ENCODE data around the gene GNAQ.

GNAQ gene

GRCh38 chr9:77726814-77727213 lies 304.8 kb downstream of the GNAQ start:
- H3K27ac ChIP-seq (ENCODE audit: low read depth, low read length), result no peak overlapping the region

GRCh38 chr9:77726289-77726688 lies 305.3 kb downstream of the GNAQ start:
- H3K9me3 ChIP-seq (ENCODE audit: control insufficient read depth, insufficient read depth, low read length), result no peaks in the 10 kb centered on the region
- TF ChIP-seq CTCF (IDR thresholded peaks at IDR 0.05; ENCODE audit: low read depth, low read length, poor library complexity, severe bottlenecking) (no peak), EZH2phosphoT487 (IDR thresholded peaks at IDR 0.05; ENCODE audit: borderline replicate concordance, low read length) (no peak)
- no peak overlapping the region for H3K27ac ChIP-seq (ENCODE audit: low read depth, low read length)
- no peaks in the 10 kb centered on the region for H3K9me2 ChIP-seq (replicated peaks; ENCODE audit: control insufficient read depth, low read length)
- no peaks in the 10 kb centered on the region for H3K79me2 ChIP-seq (ENCODE audit: control insufficient read depth, low read length)
- no peaks in the 10 kb centered on the region for H3K36me3 ChIP-seq (ENCODE audit: control insufficient read depth, low read length)
- H3K27me3 ChIP-seq (ENCODE audit: control insufficient read depth, low read length), result no peaks in the 10 kb centered on the region
- no peaks in the 10 kb centered on the region for H4K20me1 ChIP-seq (ENCODE audit: control insufficient read depth, insufficient read depth, low read depth, low read length)
- H3K4me1 ChIP-seq (ENCODE audit: control insufficient read depth, low read length), result no peaks in the 10 kb centered on the region
- H3K4me2 ChIP-seq (ENCODE audit: low read length), result no peak overlapping the region
- H3F3A ChIP-seq (ENCODE audit: control insufficient read depth, insufficient read depth), result no peaks in the 10 kb centered on the region
- H3K4me3 ChIP-seq (ENCODE audit: low read length), result no peak overlapping the region

More at GRCh38 chr9:77726814-77727213, 304.8 kb downstream of the GNAQ start:
- no peaks in the 10 kb centered on the region for H4K20me1 ChIP-seq (ENCODE audit: control insufficient read depth, insufficient read depth, low read depth, low read length)
- H3K4me2 ChIP-seq (ENCODE audit: low read length), result no peak overlapping the region
- no peak for TF ChIP-seq CTCF (IDR thresholded peaks at IDR 0.05; ENCODE audit: low read depth, low read length, poor library complexity, severe bottlenecking)
- TF ChIP-seq EZH2phosphoT487 (IDR thresholded peaks at IDR 0.05; ENCODE audit: borderline replicate concordance, low read length), result no peak
- no peaks in the 10 kb centered on the region for H3F3A ChIP-seq (ENCODE audit: control insufficient read depth, insufficient read depth)
- no peak overlapping the region for H3K4me3 ChIP-seq (ENCODE audit: low read length)
- H3K4me1 ChIP-seq (ENCODE audit: control insufficient read depth, low read length), result no peaks in the 10 kb centered on the region
- H3K79me2 ChIP-seq (ENCODE audit: control insufficient read depth, low read length), result no peaks in the 10 kb centered on the region
- no peaks in the 10 kb centered on the region for H3K27me3 ChIP-seq (ENCODE audit: control insufficient read depth, low read length)
- no peaks in the 10 kb centered on the region for H3K9me2 ChIP-seq (replicated peaks; ENCODE audit: control insufficient read depth, low read length)
- no peaks in the 10 kb centered on the region for H3K36me3 ChIP-seq (ENCODE audit: control insufficient read depth, low read length)
- H3K9me3 ChIP-seq (ENCODE audit: control insufficient read depth, insufficient read depth, low read length), result no peaks in the 10 kb centered on the region

GRCh38 chr9:77725820-77726219 lies 305.8 kb downstream of the GNAQ start:
- no peaks in the 10 kb centered on the region for H3F3A ChIP-seq (ENCODE audit: control insufficient read depth, insufficient read depth)
- no peaks in the 10 kb centered on the region for H3K79me2 ChIP-seq (ENCODE audit: control insufficient read depth, low read length)
- H3K9me2 ChIP-seq (replicated peaks; ENCODE audit: control insufficient read depth, low read length), result no peaks in the 10 kb centered on the region
- H3K27me3 ChIP-seq (ENCODE audit: control insufficient read depth, low read length), result no peaks in the 10 kb centered on the region
- H3K27ac ChIP-seq (ENCODE audit: low read depth, low read length), result no peak overlapping the region
- no peak overlapping the region for H3K4me2 ChIP-seq (ENCODE audit: low read length)
- H3K36me3 ChIP-seq (ENCODE audit: control insufficient read depth, low read length), result no peaks in the 10 kb centered on the region
- H3K4me1 ChIP-seq (ENCODE audit: control insufficient read depth, low read length), result no peaks in the 10 kb centered on the region
- H3K9me3 ChIP-seq (ENCODE audit: control insufficient read depth, insufficient read depth, low read length), result no peaks in the 10 kb centered on the region
- no peak overlapping the region for H3K4me3 ChIP-seq (ENCODE audit: low read length)
- no peak for TF ChIP-seq CTCF (IDR thresholded peaks at IDR 0.05; ENCODE audit: low read depth, low read length, poor library complexity, severe bottlenecking)
- no peak for TF ChIP-seq EZH2phosphoT487 (IDR thresholded peaks at IDR 0.05; ENCODE audit: borderline replicate concordance, low read length)
- H4K20me1 ChIP-seq (ENCODE audit: control insufficient read depth, insufficient read depth, low read depth, low read length), result no peaks in the 10 kb centered on the region

Data from DOHH2 (cell line).